HG03039 (cell line): ENCODE results near the gene SPAG8.

Experiments
- ATAC-seq: cut with Tn5 transposase; IDR thresholded peaks from one replicate; pipeline ENCODE4 v1.9.1; 2021; ENCODE audit warnings: mild to moderate bottlenecking, moderate library complexity; ENCODE audit not compliant: unreplicated experiment

SPAG8 gene

GRCh38 chr9:35776018-35776417 lies 36.0 kb downstream of the SPAG8 start:
- no peak for ATAC-seq

- no peak for ATAC-seq
These were observed 37.0 kb downstream of the SPAG8 start for GRCh38 chr9:35774907-35775635.

GRCh38 chr9:35771943-35772342 lies 40.1 kb downstream of the SPAG8 start:
- no peak for ATAC-seq

GRCh38 chr9:35771534-35771933 lies 40.5 kb downstream of the SPAG8 start:
- ATAC-seq: no peak

- no peak for ATAC-seq
These were observed 41.0 kb downstream of the SPAG8 start for GRCh38 chr9:35771075-35771433.

- ATAC-seq: no peak
These were observed 42.3 kb downstream of the SPAG8 start for GRCh38 chr9:35769763-35770162.

- no peak for ATAC-seq
These were observed 44.6 kb downstream of the SPAG8 start for GRCh38 chr9:35767458-35767857.

GRCh38 chr9:35766997-35767396 lies 45.1 kb downstream of the SPAG8 start:
- ATAC-seq: no peak

GRCh38 chr9:35763803-35764202 lies 48.3 kb downstream of the SPAG8 start:
- no peak for ATAC-seq

GRCh38 chr9:35763181-35763580 lies 48.9 kb downstream of the SPAG8 start:
- ATAC-seq: no peak

- ATAC-seq: no peak
These were observed 51.4 kb downstream of the SPAG8 start for GRCh38 chr9:35760651-35761050.

- ATAC-seq: no peak
These were observed 52.3 kb downstream of the SPAG8 start for GRCh38 chr9:35759795-35760194.
